ENCODE results near the gene NCBP3. TPM values are rescaled to one million over a fixed set of nuclear protein-coding genes. Genes with fewer than 3 reads are reported as not detected.
"Not testable (repeated sequence)": the region's sequence is repeated elsewhere in the genome, so short reads cannot be mapped to it uniquely, and the experiment has no call there.

NCBP3 gene
- total RNA-seq, 1 donor from 2014 or later, result 39.0 TPM

DNA sequence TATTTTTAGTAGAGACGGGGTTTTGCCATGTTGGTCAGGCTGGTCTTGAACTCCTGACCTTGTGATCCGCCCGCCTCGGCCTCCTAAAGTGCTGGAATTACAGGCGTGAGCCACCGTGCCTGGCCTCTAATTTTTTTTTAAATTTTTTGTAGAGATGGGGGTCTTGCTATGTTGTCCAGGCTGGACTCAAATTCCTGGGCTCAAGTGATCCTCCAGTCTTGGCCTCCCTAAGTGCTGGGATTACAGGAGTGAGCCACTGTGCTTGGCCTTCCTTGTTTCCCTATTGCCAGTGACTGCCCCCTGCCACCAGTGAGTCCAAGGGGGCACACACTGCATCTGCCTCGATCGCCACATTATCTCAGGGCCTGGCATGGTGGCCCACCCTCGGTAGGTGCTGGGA is 51.9 kb downstream of the NCBP3 start:
- not testable (repeated sequence) for DNase-seq (ENCODE audit: low spot score)

DNA sequence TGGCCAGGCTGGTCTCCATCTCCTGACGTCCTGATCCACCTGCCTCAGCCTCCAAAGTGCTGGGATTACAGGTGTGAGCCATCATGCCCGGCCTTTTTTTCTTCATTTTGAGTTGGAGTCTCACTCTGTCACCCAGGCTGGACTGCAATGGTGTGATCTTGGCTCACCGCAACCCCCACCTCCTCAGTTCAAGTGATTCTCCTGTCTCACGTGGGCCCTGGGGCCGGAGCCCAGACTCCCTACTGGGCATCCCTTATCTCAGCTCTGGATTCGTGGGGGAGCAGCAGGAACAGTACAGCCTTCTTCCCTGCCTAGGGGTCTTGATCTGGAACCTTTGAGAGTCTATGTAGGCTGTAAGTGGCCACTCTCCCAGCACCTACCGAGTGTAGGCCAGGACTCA is 52.8 kb downstream of the NCBP3 start:
- DNase-seq (ENCODE audit: low spot score), result not testable (repeated sequence)

DNA sequence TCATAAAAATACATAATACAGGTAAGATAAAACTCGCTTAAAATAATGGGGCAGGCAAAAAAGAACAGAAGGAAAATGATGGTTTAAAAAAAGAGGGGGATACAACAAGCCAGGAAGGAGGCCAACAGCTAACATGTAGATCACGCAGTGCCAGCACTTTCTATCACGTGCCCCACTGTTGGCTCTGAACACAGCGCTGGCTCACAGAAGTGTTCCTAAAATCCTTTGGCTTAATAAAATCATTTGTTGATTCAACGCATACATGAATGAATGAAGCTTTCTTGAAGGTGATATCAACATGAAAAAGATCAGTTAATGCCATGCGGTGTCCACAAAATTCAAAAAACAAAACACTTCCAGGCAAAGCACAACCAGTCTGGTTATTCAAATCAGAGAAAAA is 53.6 kb downstream of the NCBP3 start:
- DNase-seq (ENCODE audit: low spot score), result no peak

DNA sequence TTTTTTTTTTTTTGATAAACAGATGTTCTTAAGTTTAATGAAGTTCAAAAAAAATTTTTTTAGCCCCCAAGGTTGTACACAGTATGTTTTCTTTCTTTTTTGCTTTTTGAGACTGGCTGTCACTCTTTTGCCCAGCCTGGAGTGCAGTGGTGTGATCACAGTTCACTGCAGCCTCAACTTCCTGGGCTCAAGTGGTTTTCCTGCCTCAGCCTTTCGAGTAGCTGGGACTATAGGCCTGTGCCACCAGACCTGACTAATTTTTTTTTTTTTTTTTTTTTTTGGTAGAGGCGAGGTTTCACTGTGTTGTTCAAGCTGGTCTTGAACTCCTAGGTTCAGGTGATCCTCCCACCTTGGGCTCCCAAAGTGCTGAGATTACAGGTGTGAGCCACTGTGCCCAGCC is 57.8 kb downstream of the NCBP3 start:
- no peak for DNase-seq (ENCODE audit: low spot score)

DNA sequence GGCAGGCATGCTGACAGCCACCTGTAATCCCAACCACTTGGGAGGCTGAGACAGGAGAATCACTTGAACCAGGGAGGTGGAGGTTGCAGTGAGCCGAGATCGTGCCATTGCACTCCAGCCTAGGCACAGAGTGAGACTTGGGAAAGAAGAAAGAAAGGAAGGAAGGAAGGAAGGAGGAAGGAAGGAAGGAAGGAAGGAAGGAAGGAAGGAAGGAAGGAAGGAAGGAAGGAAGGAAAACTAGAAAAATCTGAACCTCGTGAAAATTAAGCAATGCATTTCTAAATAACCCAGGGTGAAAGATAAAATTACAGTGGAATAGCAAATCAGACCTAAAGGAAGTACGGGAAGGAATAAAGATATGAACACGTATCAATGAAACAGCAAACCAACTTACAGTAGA is 60.7 kb downstream of the NCBP3 start:
- not testable (repeated sequence) for DNase-seq (ENCODE audit: low spot score)

DNA sequence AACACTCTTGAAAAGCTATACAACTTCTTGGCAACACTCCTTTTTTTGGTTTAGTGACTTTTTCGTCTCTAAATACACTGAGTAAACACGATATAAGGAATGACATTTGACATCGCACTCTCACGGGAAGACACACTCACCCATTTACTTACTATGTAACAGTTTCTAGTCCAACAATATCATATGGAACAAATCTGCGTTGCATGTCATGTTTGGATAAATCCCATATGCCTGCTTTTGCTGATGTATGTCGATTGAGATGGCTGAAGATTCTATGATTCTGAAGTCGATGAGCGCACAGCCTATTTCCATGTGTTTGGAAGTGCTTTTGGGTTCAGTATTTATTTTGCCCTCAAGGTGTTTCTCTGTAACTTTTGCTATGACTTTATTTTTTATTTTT is 63.3 kb downstream of the NCBP3 start:
- no peak for DNase-seq (ENCODE audit: low spot score)

DNA sequence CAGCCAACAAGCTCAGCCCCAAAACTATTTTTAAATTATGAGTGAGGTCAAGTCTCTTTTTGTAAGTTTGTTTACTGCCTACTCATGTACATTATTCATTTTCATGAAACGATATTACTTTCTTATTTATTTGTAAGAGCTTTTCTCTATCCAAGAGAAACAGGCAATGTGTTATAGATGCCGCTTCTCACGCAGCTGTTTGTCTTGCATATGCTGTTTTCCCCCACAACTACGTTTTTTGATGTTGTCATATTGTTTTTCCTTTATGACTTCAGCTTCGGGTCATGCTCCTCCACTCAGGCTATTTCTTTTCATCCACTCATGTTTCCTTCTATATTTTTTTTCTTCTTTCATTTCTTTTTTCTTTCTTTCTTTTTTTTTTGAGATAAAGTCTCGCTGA is 65.1 kb downstream of the NCBP3 start:
- DNase-seq (ENCODE audit: low spot score), result no peak

DNA sequence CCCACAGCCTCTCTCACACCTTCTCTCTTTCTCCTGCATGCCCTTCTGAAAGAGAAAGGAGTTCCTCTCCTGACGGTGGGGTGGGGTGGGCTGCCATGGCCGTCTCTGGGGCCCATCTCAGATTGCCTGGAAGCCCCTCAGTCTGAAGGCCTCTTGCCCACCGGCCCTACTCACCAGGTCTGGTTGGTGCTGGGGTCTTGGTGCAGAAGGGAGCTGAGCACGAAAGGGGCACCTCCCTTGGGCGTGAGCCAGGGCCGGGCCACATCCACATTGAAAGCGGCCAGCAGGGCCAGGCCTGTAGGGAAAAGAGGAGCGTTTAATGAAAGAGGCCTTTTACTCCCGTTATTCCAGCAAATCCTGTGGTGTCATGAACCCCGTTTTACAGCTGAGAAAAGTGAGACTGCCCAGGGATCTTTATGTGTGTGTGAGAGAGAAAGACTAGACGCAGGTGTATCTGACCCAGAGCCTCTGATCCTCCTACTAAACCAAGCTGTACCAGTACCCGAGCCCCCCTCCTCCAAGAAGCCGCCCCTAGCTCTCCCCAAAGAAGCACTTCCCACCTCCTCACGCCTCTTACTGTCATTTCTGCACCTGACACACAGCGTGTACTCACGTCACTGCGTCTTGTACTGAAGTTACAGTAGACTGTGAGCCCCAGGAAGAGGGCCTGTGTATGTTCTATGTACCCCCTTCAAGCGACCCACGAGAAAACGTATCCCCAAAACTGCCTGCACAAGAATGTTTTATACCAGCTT is 68.5 kb downstream of the NCBP3 start:
- DNase-seq (ENCODE audit: low spot score), result no peak

DNA sequence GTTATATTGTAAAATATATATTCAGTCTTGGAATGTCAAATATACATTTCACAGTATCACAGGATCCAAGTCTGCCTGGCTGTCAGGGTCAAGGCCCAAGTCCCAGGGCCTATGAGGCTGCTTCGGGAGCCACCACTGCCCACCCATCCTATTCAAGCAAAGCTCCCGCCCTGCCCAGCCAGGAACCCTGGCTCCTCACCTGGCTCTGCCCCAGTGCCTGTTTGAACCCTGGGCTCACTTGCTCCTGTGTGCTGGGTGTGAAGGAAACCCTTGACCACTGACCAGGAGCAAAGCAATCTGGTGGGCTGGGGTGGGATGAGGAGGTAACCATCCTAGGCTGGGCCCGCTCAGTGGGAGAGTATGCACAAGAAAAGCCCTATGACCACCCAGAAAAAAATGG is 72.1 kb downstream of the NCBP3 start:
- no peak for DNase-seq (ENCODE audit: low spot score)

DNA sequence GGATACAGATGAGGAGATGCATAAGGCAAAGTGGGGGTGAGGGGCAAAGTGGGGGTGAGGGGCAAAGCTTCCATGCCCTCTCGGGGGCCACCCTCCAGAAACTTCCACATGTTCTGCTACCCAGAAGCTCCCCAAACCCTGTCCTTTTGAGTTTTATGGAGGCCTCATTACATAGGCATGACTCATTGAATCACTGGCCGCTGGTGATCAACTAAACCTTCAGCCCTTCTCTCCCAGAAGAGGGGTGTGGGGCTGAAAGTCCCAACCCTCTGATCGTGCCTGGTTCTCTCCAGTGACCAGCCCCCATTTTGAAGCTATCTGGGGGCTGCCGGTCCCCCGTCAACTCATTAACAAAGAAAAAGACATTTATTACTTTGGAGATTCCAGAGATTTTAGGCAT is 72.5 kb downstream of the NCBP3 start:
- no peak for DNase-seq (ENCODE audit: low spot score)

DNA sequence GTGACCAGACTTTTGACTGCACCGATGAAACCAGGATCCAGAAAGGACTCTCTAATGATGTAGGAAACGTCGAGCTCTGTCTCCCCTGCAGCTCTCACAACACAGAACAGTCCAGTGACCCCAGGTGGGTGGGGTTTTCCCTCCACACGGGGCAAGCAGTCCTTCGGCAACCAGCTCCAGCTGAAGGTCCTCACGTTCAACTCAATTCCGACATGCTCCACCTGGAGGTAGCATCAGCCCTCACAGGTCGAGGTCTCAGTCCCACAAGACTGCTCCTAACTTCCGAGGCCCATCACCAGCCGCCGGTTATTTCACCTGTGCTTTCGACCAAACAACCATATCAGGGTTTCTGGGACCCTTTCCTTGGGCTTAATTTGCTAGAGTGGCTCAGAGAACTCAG is 73.3 kb downstream of the NCBP3 start:
- DNase-seq (ENCODE audit: low spot score), result no peak

DNA sequence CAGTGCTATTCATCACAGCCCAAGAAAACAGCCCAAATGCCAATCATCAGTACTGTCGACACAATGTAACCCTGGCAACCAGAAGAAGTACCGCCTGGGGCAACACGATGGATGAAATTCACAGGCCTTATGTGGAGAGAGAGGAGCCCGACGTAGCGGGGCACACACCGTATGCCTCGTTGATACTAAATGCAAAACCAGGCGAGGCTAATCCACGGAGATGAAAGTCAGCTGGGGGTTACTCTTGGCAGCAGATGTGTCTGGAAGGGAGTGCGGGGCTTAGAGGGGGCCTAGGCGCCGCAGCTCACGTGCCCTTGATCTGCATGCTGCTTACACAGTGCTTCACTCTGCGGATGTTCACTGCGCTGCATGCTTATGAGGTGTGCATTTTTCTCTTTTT is 74.9 kb downstream of the NCBP3 start:
- no peak for DNase-seq (ENCODE audit: low spot score)

DNA sequence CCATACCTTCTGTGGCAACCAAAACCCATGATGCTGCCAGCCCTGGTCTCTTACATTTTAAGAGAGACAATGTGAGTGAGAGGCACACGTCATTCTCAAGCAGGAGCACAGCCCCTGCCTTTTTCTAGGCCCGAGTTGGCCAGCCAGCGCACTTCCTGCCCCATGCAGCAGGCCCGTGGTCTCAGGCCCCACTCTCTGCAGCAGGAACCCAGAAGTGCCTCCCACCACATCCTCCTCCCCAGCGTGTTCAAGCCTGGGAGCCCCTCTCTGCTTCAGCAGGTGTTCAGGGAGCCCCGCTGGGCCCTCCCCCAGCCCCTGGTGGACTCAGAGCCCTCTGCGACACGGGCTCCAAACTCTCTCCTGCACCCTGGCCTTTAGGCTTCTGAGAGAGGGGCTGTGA is 75.6 kb downstream of the NCBP3 start:
- peak; percentile 25 for DNase-seq (ENCODE audit: low spot score)

DNA sequence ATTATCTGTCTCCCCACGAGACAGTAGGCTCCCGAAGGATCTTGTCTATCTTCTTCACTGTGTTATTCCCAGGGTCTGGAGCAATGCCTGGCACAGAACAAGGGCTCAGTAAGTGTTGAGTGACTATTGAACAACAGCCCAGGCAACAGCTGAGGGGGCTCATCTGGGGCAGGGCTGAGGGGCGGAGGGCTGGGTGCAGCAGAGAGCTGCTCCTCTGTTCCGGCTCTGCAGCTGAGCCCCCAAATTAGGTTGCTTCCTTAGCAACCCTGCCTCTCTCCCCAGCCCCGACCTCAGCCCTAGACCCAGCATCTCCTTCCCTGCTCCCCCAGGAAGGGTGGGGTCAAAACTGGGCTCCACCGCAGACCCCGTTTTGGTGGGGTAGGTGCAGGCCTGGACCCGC is 77.3 kb downstream of the NCBP3 start:
- no peak for DNase-seq (ENCODE audit: low spot score)

DNA sequence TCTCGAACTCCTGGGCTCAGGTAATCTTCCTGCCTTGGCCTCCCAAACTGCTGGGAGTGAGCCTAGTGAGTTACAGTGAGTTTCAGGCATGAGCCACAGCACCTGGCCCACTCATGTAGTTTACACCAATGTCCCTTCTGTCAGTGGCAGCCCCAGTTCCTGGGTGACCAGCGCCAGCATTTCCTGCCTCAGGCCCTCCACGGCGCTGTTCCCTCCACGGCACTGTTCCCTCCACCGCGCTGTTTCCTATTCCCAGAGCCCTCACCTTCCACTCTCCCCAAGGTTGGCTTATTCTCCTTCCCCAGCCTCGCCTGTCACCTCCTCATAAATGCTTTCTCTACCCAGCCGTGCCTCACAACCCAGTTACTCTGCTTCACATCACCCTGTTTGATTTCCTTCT is 77.7 kb downstream of the NCBP3 start:
- DNase-seq (ENCODE audit: low spot score), result no peak

DNA sequence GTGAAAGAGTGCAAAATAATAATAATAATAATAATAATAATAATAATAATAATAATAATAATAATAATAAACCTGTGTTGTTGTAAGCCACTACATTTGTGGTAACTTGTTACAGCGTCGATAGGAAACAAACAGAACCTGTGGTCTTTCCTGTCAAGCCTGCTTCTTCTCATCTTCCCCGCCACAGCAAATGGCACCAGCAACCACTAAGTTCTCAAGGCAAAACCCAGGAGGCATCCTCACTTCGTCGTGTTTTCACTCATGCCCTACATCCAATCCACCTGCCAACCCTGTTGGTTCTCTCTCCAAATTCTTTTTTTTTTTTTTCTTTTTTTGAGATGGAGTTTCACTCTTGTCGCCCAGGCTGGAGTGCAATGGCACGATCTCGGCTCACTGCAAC is 79.3 kb downstream of the NCBP3 start:
- no peak for DNase-seq (ENCODE audit: low spot score)

DNA sequence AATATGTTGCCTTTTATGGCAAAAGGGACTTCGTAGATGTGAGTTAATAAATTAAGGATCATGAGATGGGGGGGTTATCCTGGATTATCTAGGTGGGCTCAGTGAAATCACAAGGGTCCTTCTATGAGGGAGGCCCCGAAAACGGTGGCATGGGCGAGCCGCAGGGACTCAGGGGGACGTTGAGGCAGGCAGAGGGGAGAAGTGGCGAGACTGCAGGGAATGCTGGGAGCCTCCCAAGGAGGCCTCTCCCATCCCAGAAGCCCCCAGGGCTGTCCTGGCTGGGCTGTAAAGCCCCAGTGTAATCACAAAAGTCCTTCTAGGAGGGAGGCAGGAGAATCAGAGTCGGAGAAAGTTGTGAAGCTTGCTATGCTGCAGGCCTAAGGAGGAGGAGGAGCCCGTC is 80.1 kb downstream of the NCBP3 start:
- DNase-seq (ENCODE audit: low spot score), result no peak

DNA sequence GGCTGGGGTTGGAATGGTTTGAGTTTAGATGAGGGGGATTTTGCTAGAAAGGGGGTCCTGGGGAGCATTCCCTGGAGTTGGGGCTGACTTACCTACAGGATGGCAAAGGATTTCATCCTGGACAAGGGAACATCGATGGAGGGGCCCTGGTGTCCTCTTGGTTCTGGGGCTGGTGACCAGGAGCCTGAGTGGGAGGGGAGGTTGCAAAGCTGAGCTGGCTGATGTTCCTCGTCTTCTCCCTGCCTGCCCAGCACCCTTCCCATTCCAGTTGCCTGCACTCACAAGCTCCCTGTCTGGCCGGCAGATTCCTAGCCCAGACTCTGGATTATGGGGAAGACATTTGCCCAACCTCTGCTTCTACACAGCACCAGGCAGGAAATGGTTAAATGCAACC is 82.3 kb downstream of the NCBP3 start:
- DNase-seq (ENCODE audit: low spot score), result no peak

DNA sequence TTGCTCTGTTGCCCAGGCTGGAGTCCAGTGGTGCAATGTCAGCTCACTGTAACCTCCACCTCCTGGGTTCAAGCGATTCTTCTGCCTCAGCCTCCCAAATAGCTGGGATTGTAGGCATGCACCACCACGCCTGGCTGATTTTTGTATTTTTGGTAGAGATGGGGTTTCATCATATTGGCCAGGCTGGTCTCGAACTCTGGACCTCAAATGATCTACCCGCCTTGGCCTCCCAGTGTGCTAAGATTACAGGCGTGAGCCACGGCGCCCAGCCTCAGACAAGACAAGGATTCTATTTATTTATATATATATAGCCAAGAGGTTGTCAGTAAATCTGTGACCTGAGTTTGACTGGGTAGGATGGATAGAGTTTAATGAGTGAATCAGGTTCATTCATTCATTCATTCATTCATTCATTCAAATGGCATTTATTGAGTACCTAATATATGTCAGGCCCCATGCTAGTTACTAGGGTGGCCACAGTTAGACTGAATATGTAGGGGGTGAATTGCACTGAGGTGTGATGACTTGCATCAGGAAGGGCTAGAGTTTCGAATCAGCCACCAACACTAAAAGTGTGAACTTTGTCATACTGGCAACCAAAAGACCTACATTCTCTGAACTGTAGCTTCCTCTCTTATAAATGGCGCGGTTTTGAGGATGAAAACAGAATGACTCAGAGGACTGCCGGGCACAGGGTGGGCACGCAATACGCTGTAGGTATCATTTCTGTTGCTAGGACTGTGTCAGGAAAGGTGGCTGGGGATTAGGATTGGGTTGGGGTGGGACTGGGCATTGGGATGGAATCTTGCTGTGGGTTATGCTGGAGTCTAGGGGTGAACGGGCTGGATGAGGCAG is 82.9 kb downstream of the NCBP3 start:
- no peak for DNase-seq (ENCODE audit: low spot score)

DNA sequence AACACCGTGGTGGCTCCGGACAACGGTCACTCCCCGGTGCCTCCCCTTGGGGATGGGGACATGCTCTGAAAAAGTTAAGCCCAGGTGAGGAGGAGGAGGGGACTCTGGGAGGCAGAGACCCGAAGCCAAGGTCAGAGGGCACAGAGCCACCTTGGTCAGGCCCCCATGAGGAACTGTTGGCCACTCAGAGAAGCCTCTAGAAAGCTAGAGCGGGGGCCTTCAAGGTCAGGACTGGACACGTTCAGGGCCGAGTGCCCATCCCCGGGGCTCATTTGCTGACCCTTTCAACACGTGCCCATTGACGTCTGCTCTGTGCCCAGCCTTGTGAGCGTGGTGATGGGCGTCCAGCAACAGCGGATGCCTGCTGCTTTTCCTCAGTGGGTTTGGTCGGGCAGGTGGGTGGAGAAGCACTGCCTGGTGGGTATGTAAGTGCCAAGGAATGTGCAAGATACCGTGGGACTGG is 84.1 kb downstream of the NCBP3 start:
- DNase-seq (ENCODE audit: low spot score), result no peak

DNA sequence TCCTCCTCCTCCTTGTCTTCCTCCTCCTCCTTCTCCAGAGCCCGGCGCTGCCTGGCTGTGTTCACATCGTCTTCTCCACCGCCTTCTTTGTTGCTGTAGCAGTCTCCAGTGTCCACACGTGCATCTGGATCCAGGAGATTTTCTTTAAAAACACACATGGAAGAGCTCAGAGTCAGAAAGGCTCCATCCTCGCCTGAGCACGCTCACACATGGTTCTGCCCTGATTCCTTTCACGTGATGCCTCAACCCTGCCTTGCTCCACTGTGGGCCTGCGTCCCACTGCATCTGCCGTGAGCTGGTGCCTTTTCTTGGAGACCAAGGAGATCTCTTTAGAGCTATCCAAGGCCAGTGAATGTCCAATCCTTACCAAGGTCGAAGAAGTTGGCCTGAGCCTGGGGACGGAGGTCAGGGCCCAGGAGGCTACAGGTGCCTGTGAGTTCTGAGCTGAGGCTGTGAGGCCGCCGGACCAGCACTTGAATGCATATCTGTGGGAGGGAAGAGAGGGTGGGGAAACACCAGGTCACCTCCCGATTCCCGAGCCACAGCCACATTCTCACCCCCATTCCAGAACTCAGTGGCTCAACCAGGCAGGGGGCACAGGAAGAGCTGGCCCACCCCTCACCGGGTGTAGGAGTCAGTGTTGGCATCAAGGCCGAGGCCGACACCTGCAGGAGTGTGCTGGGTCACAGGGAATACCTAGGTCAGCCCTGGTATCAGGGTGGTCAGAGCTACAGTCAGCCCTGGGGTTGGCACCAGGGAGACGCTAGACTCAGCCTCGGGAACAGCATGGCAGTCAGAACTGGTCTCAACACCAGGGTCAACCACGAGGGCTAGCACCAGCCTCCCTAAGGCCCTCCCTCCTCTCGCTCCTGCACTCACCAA is 84.8 kb downstream of the NCBP3 start:
- DNase-seq (ENCODE audit: low spot score), result no peak

DNA sequence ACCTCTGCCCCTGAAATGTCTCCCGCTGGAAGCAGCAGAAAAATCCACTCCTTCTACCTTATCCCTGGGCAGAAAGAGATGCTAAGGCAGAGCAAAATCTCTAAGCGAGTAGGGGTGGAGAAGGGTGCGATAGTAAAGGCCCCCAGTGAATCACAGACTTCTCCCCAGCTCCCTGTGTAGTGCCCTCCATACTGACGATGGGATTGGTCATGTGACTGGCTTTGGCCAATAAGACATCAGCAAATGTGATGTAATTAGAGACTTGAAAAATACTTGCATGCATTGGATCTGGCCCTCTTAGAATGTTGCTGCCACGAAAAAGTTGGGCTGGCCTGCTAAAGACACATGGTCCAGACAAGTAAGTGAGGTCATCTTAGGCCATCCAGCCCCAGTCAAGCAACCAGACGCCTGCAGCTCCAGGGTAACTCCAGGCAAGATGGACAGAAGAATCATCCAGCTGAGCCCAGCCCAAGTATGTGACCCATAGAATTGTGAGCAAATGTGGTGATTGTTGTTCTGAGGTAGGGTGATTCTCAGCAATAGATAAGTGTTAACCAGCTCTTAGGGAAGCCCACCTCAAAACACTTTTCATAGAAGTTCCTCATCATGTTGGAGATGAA is 86.3 kb downstream of the NCBP3 start:
- DNase-seq (ENCODE audit: low spot score), result no peak

Measured in mucosa of gallbladder (tissue), 1 donor.